ENCODE data around the gene RASGRF1. TPM values are rescaled to one million over a fixed set of nuclear protein-coding genes. Genes with fewer than 3 reads are reported as not detected.

The RASGRF1 gene
- total RNA-seq: 1 to 10 TPM in 2 of 8 experiments, under 1 TPM in 5, not detected in 1; 0.38 to 2.3 (median 0.60) TPM

- WGBS, 10 experiments: 0 to 20% (median 1%) methylated on average over 1 to 11 of the region's 61 CpGs; no CpG with 5 or more reads in 4 of the 10 experiments
- ATAC-seq (replicated peaks in 6 of 8): peak in 5 of 8 experiments; percentile 69 to 77 (median 74)
- peak within 1 kb of the TSS; percentile 30 to 48 (median 41) for H3K4me3 ChIP-seq
- H3K27ac ChIP-seq: no peak within 1 kb of the TSS
- H3K4me1 ChIP-seq (replicated peaks in 1 of 2): peaks cover 0 to 3% of the 10 kb centered on the region in 2 donors
- in situ Hi-C loops (cut with MboI; ENCODE audit: low pct_unique_long_range_greater_than_20kb in 2 of 9, low sequenced_read_pairs in 9 of 9, unreplicated experiment in 9 of 9): no loop called here
Measured at GRCh38 chr15:79090487-79091203, at the start of gene RASGRF1. RASGRF1 (minus strand) TSS chr15:79090780; CDS start chr15:79090498, 282 bp downstream.

- Histone ChIP-seq H3K27ac (no peak overlapping the region), H3K4me3 (no peak overlapping the region), H3K4me1 (replicated peaks in 1 of 2) (no peaks in the 10 kb centered on the region)
- WGBS, 10 experiments: 20 to 78% (median 50%) methylated on average over 1 to 2 of the region's 3 CpGs; no CpG with 5 or more reads in 4 of the 10 experiments
- no peak for ATAC-seq (replicated peaks in 6 of 8)
- in situ Hi-C loops (cut with MboI; ENCODE audit: low pct_unique_long_range_greater_than_20kb in 2 of 9, low sequenced_read_pairs in 9 of 9, unreplicated experiment in 9 of 9): no loop called here
Measured at GRCh38 chr15:79136434-79137046, 46.0 kb upstream of the RASGRF1 start.

- in situ Hi-C loops (cut with MboI; ENCODE audit: low pct_unique_long_range_greater_than_20kb in 2 of 9, low sequenced_read_pairs in 9 of 9, unreplicated experiment in 9 of 9): no loop called here
- Histone ChIP-seq H3K4me3 (no peak overlapping the region), H3K27ac (no peak overlapping the region), H3K4me1 (replicated peaks in 1 of 2) (no peaks in the 10 kb centered on the region)
- 8 to 100% (median 69%) methylated on average over 1 to 2 of the region's 2 CpGs; no CpG with 5 or more reads in 1 of the 10 experiments for WGBS, 10 experiments
- no peak for ATAC-seq (replicated peaks in 6 of 8)
Measured at GRCh38 chr15:79133309-79133708, 42.7 kb upstream of the RASGRF1 start.

GRCh38 chr15:79132770-79133169 lies 42.2 kb upstream of the RASGRF1 start:
- Histone ChIP-seq H3K4me3 (no peak overlapping the region), H3K4me1 (replicated peaks in 1 of 2) (no peaks in the 10 kb centered on the region), H3K27ac (no peak overlapping the region)
- in situ Hi-C loops (cut with MboI; ENCODE audit: low pct_unique_long_range_greater_than_20kb in 2 of 9, low sequenced_read_pairs in 9 of 9, unreplicated experiment in 9 of 9): no loop called here
- 0 to 83% (median 56%) methylated on average over 1 of the region's 1 CpG; no CpG with 5 or more reads in 5 of the 10 experiments for WGBS, 10 experiments
- ATAC-seq (replicated peaks in 6 of 8): no peak

- ATAC-seq (replicated peaks in 6 of 8): no peak
Measured at GRCh38 chr15:79132361-79132760, 41.8 kb upstream of the RASGRF1 start.

GRCh38 chr15:79130535-79131130 lies 40.1 kb upstream of the RASGRF1 start:
- WGBS, 10 experiments: 0 to 56% (median 20%) methylated on average over 1 to 3 of the region's 4 CpGs; no CpG with 5 or more reads in 3 of the 10 experiments
- H3K4me3 ChIP-seq: no peak overlapping the region
- H3K4me1 ChIP-seq (replicated peaks in 1 of 2): no peaks in the 10 kb centered on the region
- in situ Hi-C loops (cut with MboI; ENCODE audit: low pct_unique_long_range_greater_than_20kb in 2 of 9, low sequenced_read_pairs in 9 of 9, unreplicated experiment in 9 of 9): no loop called here
- peak in 1 of 8 experiments; percentile 32 for ATAC-seq (replicated peaks in 6 of 8)
- no peak overlapping the region for H3K27ac ChIP-seq

More at GRCh38 chr15:79132361-79132760, 41.8 kb upstream of the RASGRF1 start:
- no peak overlapping the region for H3K27ac ChIP-seq
- no peaks in the 10 kb centered on the region for H3K4me1 ChIP-seq (replicated peaks in 1 of 2)
- in situ Hi-C loops (cut with MboI; ENCODE audit: low pct_unique_long_range_greater_than_20kb in 2 of 9, low sequenced_read_pairs in 9 of 9, unreplicated experiment in 9 of 9): no loop called here
- no peak overlapping the region for H3K4me3 ChIP-seq

GRCh38 chr15:79129235-79129634 lies 38.7 kb upstream of the RASGRF1 start:
- Histone ChIP-seq H3K27ac (no peak overlapping the region), H3K4me3 (no peak overlapping the region), H3K4me1 (replicated peaks in 1 of 2) (no peaks in the 10 kb centered on the region)
- in situ Hi-C loops (cut with MboI; ENCODE audit: low pct_unique_long_range_greater_than_20kb in 2 of 9, low sequenced_read_pairs in 9 of 9, unreplicated experiment in 9 of 9): no loop called here
- ATAC-seq (replicated peaks in 6 of 8): no peak
- whole genome bisulfite sequencing, 10 experiments: 0 to 84% (median 67%) methylated on average over 1 to 3 of the region's 3 CpGs; no CpG with 5 or more reads in 5 of the 10 experiments

GRCh38 chr15:79128556-79128955 lies 38.0 kb upstream of the RASGRF1 start:
- Histone ChIP-seq H3K27ac (no peak overlapping the region), H3K4me3 (no peak overlapping the region), H3K4me1 (replicated peaks in 1 of 2) (no peaks in the 10 kb centered on the region)
- 0 to 60% (median 45%) methylated on average over 1 to 3 of the region's 3 CpGs; no CpG with 5 or more reads in 4 of the 10 experiments for WGBS, 10 experiments
- no peak for ATAC-seq (replicated peaks in 6 of 8)
- in situ Hi-C loops (cut with MboI; ENCODE audit: low pct_unique_long_range_greater_than_20kb in 2 of 9, low sequenced_read_pairs in 9 of 9, unreplicated experiment in 9 of 9): no loop called here

- no peak overlapping the region for H3K27ac ChIP-seq
- no peak for ATAC-seq (replicated peaks in 6 of 8)
- in situ Hi-C loops (cut with MboI; ENCODE audit: low pct_unique_long_range_greater_than_20kb in 2 of 9, low sequenced_read_pairs in 9 of 9, unreplicated experiment in 9 of 9): no loop called here
Measured at GRCh38 chr15:79124388-79124787, 33.8 kb upstream of the RASGRF1 start.

GRCh38 chr15:79122991-79123390 lies 32.4 kb upstream of the RASGRF1 start:
- Histone ChIP-seq H3K4me1 (replicated peaks in 1 of 2) (no peaks in the 10 kb centered on the region), H3K4me3 (no peak overlapping the region), H3K27ac (no peak overlapping the region)
- 18 to 100% (median 73%) methylated on average over 1 to 7 of the region's 12 CpGs; no CpG with 5 or more reads in 4 of the 10 experiments for WGBS, 10 experiments
- in situ Hi-C loops (cut with MboI; ENCODE audit: low pct_unique_long_range_greater_than_20kb in 2 of 9, low sequenced_read_pairs in 9 of 9, unreplicated experiment in 9 of 9): no loop called here
- peak in 3 of 8 experiments; percentile 90 to 95 (median 94) for ATAC-seq (replicated peaks in 6 of 8)

More at GRCh38 chr15:79124388-79124787, 33.8 kb upstream of the RASGRF1 start:
- Histone ChIP-seq H3K4me1 (replicated peaks in 1 of 2) (no peaks in the 10 kb centered on the region), H3K4me3 (no peak overlapping the region)
- 0 to 62% (median 30%) methylated on average over 1 to 3 of the region's 3 CpGs; no CpG with 5 or more reads in 4 of the 10 experiments for WGBS, 10 experiments

GRCh38 chr15:79122391-79122790 lies 31.8 kb upstream of the RASGRF1 start:
- Histone ChIP-seq H3K4me1 (replicated peaks in 1 of 2) (no peaks in the 10 kb centered on the region), H3K4me3 (no peak overlapping the region), H3K27ac (no peak overlapping the region)
- no peak for ATAC-seq (replicated peaks in 6 of 8)
- in situ Hi-C loops (cut with MboI; ENCODE audit: low pct_unique_long_range_greater_than_20kb in 2 of 9, low sequenced_read_pairs in 9 of 9, unreplicated experiment in 9 of 9): no loop called here
- WGBS, 10 experiments: 0 to 100% (median 89%) methylated on average over 1 to 5 of the region's 5 CpGs; no CpG with 5 or more reads in 3 of the 10 experiments

GRCh38 chr15:79121571-79121970 lies 31.0 kb upstream of the RASGRF1 start:
- Histone ChIP-seq H3K4me1 (replicated peaks in 1 of 2) (no peaks in the 10 kb centered on the region), H3K4me3 (no peak overlapping the region), H3K27ac (no peak overlapping the region)
- 12 to 79% (median 40%) methylated on average over 1 to 6 of the region's 7 CpGs; no CpG with 5 or more reads in 5 of the 10 experiments for WGBS, 10 experiments
- in situ Hi-C loops (cut with MboI; ENCODE audit: low pct_unique_long_range_greater_than_20kb in 2 of 9, low sequenced_read_pairs in 9 of 9, unreplicated experiment in 9 of 9): no loop called here
- no peak for ATAC-seq (replicated peaks in 6 of 8)

Data from motor neuron (in vitro differentiated cells).